ENCODE results near the gene PSD.

PSD gene

GRCh38 chr10:102426803-102427287 lies 8.3 kb upstream of the PSD start:
- no peak overlapping the region for H3K27ac ChIP-seq (ENCODE audit: low read length)
- H3K4me3 ChIP-seq (ENCODE audit: low read length in 2 of 2): no peak overlapping the region
- H3K27me3 ChIP-seq (ENCODE audit: control insufficient read depth in 1 of 2, insufficient read depth in 2 of 2, low read length in 2 of 2): no peaks in the 10 kb centered on the region
- peaks cover 23% of the 10 kb centered on the region for H3K4me1 ChIP-seq (ENCODE audit: control insufficient read depth, insufficient read depth, low read length)
- H3K9ac ChIP-seq (ENCODE audit: low read length in 2 of 2): no peak overlapping the region
- H3K9me3 ChIP-seq (ENCODE audit: control insufficient read depth in 2 of 2, low read length in 2 of 2): no peaks in the 10 kb centered on the region
- peaks cover 7 to 12% of the 10 kb centered on the region in 2 donors for H3K36me3 ChIP-seq (ENCODE audit: control insufficient read depth in 2 of 2, insufficient read depth in 2 of 2, low read length in 2 of 2)

DNA sequence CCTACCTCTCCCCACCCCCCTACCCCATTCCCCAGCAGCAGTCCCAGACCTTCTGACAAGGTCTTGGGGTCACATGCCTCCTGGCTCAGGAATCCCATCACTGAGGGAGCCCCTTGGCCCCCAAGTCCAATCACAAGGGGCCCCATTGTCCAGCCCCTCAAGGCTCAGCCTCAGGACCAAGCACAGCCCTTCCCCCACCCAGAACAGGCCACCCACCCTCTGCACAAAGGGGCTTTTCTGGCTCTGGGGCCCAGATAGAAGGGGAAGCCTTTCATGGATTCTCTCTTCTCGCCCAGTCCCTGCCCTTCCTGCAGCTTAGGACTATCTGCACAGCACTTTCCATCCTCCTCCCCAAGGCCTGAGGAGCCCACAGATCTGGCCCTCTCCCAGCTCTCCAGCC lies 6.9 kb upstream of the PSD start:
- no peaks in the 10 kb centered on the region for H3K9me3 ChIP-seq (ENCODE audit: control insufficient read depth in 2 of 2, low read length in 2 of 2)
- H3K9ac ChIP-seq (ENCODE audit: low read length in 2 of 2): no peak overlapping the region
- H3K36me3 ChIP-seq (ENCODE audit: control insufficient read depth in 2 of 2, insufficient read depth in 2 of 2, low read length in 2 of 2): peaks cover 7 to 12% of the 10 kb centered on the region in 2 donors
- no peak overlapping the region for H3K4me3 ChIP-seq (ENCODE audit: low read length in 2 of 2)
- H3K27me3 ChIP-seq (ENCODE audit: control insufficient read depth in 1 of 2, insufficient read depth in 2 of 2, low read length in 2 of 2): no peaks in the 10 kb centered on the region
- no peak overlapping the region for H3K27ac ChIP-seq (ENCODE audit: low read length)
- H3K4me1 ChIP-seq (ENCODE audit: control insufficient read depth, insufficient read depth, low read length): peaks cover 23% of the 10 kb centered on the region

DNA sequence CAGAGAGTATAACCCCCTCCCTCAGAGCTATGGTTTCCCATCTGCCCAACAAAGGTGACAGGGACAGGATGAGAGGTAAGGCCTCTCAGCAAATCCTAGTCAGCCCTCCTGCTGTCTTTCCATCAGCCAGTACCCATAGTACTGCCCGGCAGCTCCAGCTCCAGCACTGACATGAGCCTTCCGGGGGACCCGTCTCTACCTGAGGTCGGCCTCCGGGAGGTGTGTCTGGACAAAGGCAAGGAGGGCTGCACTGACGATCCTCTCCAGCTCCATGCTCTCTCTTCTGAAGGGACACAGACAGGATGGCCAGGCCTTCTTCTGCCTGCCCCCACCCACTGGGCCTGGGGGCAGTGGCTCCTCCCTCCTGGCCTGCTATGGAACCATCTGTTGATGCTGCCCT lies 6.3 kb upstream of the PSD start:
- Histone ChIP-seq H3K4me1 (ENCODE audit: control insufficient read depth, insufficient read depth, low read length) (peaks cover 28% of the 10 kb centered on the region), H3K36me3 (ENCODE audit: control insufficient read depth in 2 of 2, insufficient read depth in 2 of 2, low read length in 2 of 2) (peaks cover 7 to 12% of the 10 kb centered on the region in 2 donors), H3K9me3 (ENCODE audit: control insufficient read depth in 2 of 2, low read length in 2 of 2) (no peaks in the 10 kb centered on the region), H3K27me3 (ENCODE audit: control insufficient read depth in 1 of 2, insufficient read depth in 2 of 2, low read length in 2 of 2) (no peaks in the 10 kb centered on the region), H3K9ac (ENCODE audit: low read length in 2 of 2) (peak overlapping the region in 1 of 2 donors; percentile 21), H3K4me3 (ENCODE audit: low read length in 2 of 2) (no peak overlapping the region), H3K27ac (ENCODE audit: low read length) (no peak overlapping the region)

DNA sequence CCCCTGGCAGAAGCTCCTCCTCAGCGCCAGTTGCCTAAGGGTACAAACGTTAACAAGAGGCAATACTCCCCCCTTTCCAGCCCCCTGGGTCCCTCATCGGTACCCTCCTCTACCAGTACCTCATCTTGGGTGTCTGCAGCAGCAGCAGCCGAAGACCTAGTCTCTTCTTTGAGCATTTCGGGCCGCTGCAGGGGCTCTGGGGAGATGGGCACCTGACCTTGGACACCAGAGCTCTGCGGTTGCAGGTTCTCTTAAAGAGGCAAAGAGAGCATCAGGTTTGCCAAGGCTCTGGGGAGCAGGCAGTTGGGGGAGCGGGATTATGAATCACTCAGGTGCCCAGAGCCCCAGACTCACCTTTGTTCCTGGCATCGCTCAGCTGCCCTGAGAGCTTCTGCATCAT lies 5.6 kb upstream of the PSD start:
- Histone ChIP-seq H3K9me3 (ENCODE audit: control insufficient read depth in 2 of 2, low read length in 2 of 2) (no peaks in the 10 kb centered on the region), H3K4me3 (ENCODE audit: low read length in 2 of 2) (no peak overlapping the region), H3K27ac (ENCODE audit: low read length) (no peak overlapping the region), H3K4me1 (ENCODE audit: control insufficient read depth, insufficient read depth, low read length) (peaks cover 36% of the 10 kb centered on the region), H3K9ac (ENCODE audit: low read length in 2 of 2) (no peak overlapping the region), H3K36me3 (ENCODE audit: control insufficient read depth in 2 of 2, insufficient read depth in 2 of 2, low read length in 2 of 2) (peaks cover 7 to 12% of the 10 kb centered on the region in 2 donors), H3K27me3 (ENCODE audit: control insufficient read depth in 1 of 2, insufficient read depth in 2 of 2, low read length in 2 of 2) (no peaks in the 10 kb centered on the region)

GRCh38 chr10:102423372-102423968 lies 4.9 kb upstream of the PSD start:
- peaks cover under 1% of the 10 kb centered on the region in 2 donors for H3K27me3 ChIP-seq (ENCODE audit: control insufficient read depth in 1 of 2, insufficient read depth in 2 of 2, low read length in 2 of 2)
- H3K9ac ChIP-seq (ENCODE audit: low read length in 2 of 2): peak overlapping the region in 1 of 2 donors; percentile 13
- H3K4me1 ChIP-seq (ENCODE audit: control insufficient read depth, insufficient read depth, low read length): peaks cover 40% of the 10 kb centered on the region
- H3K27ac ChIP-seq (ENCODE audit: low read length): peak overlapping the region; percentile 46
- H3K36me3 ChIP-seq (ENCODE audit: control insufficient read depth in 2 of 2, insufficient read depth in 2 of 2, low read length in 2 of 2): peaks cover 7 to 12% of the 10 kb centered on the region in 2 donors
- no peaks in the 10 kb centered on the region for H3K9me3 ChIP-seq (ENCODE audit: control insufficient read depth in 2 of 2, low read length in 2 of 2)
- H3K4me3 ChIP-seq (ENCODE audit: low read length in 2 of 2): peak overlapping the region in 1 of 2 donors; percentile 15

- Histone ChIP-seq H3K27ac (ENCODE audit: low read length) (peak overlapping the region; percentile 95), H3K27me3 (ENCODE audit: control insufficient read depth in 1 of 2, insufficient read depth in 2 of 2, low read length in 2 of 2) (peaks cover 3 to 5% of the 10 kb centered on the region in 2 donors), H3K9me3 (ENCODE audit: control insufficient read depth in 2 of 2, low read length in 2 of 2) (no peaks in the 10 kb centered on the region), H3K36me3 (ENCODE audit: control insufficient read depth in 2 of 2, insufficient read depth in 2 of 2, low read length in 2 of 2) (peaks cover 7 to 12% of the 10 kb centered on the region in 2 donors), H3K4me3 (ENCODE audit: low read length in 2 of 2) (peak overlapping the region; percentile 90 to 91), H3K9ac (ENCODE audit: low read length in 2 of 2) (peak overlapping the region; percentile 77 to 98), H3K4me1 (ENCODE audit: control insufficient read depth, insufficient read depth, low read length) (peaks cover 40% of the 10 kb centered on the region)
Observed at GRCh38 chr10:102422545-102423129, 4.1 kb upstream of the PSD start.

- Histone ChIP-seq H3K36me3 (ENCODE audit: control insufficient read depth in 2 of 2, insufficient read depth in 2 of 2, low read length in 2 of 2) (peaks cover 7 to 12% of the 10 kb centered on the region in 2 donors), H3K4me3 (ENCODE audit: low read length in 2 of 2) (peak overlapping the region; percentile 90 to 91)
Observed at GRCh38 chr10:102421757-102422512, 3.4 kb upstream of the PSD start.

DNA sequence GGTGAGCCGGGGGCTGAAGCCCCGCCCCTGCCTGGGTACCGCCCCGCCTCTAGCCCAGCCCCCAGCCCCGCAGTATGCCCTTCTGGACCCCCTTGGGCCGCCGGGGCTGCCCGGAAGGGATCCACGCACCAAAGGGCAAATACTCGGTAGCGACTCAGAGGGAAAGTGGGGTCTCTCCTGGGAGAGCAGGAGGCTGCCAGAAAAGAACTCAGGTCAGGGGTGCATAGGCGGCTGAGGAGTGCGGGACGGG lies 2.8 kb upstream of the PSD start:
- Histone ChIP-seq H3K9ac (ENCODE audit: low read length in 2 of 2) (peak overlapping the region; percentile 77 to 98), H3K4me3 (ENCODE audit: low read length in 2 of 2) (peak overlapping the region; percentile 90 to 91), H3K4me1 (ENCODE audit: control insufficient read depth, insufficient read depth, low read length) (peaks cover 40% of the 10 kb centered on the region), H3K36me3 (ENCODE audit: control insufficient read depth in 2 of 2, insufficient read depth in 2 of 2, low read length in 2 of 2) (peaks cover 7 to 12% of the 10 kb centered on the region in 2 donors), H3K9me3 (ENCODE audit: control insufficient read depth in 2 of 2, low read length in 2 of 2) (no peaks in the 10 kb centered on the region), H3K27me3 (ENCODE audit: control insufficient read depth in 1 of 2, insufficient read depth in 2 of 2, low read length in 2 of 2) (peaks cover 10 to 13% of the 10 kb centered on the region in 2 donors), H3K27ac (ENCODE audit: low read length) (peak overlapping the region; percentile 95)

More at GRCh38 chr10:102421757-102422512, 3.4 kb upstream of the PSD start:
- peak overlapping the region; percentile 95 for H3K27ac ChIP-seq (ENCODE audit: low read length)
- peak overlapping the region; percentile 77 to 98 for H3K9ac ChIP-seq (ENCODE audit: low read length in 2 of 2)
- H3K27me3 ChIP-seq (ENCODE audit: control insufficient read depth in 1 of 2, insufficient read depth in 2 of 2, low read length in 2 of 2): peaks cover 8 to 10% of the 10 kb centered on the region in 2 donors
- peaks cover 40% of the 10 kb centered on the region for H3K4me1 ChIP-seq (ENCODE audit: control insufficient read depth, insufficient read depth, low read length)
- no peaks in the 10 kb centered on the region for H3K9me3 ChIP-seq (ENCODE audit: control insufficient read depth in 2 of 2, low read length in 2 of 2)

GRCh38 chr10:102420714-102421506 lies 2.3 kb upstream of the PSD start, which contains the start of gene FBXL15:
TSS of gene FBXL15 (plus strand) at chr10:102420836. CDS start at chr10:102421130, 294 bp downstream.
- no peaks in the 10 kb centered on the region for H3K9me3 ChIP-seq (ENCODE audit: control insufficient read depth in 2 of 2, low read length in 2 of 2)
- peaks cover 7 to 12% of the 10 kb centered on the region in 2 donors for H3K36me3 ChIP-seq (ENCODE audit: control insufficient read depth in 2 of 2, insufficient read depth in 2 of 2, low read length in 2 of 2)
- H3K27me3 ChIP-seq (ENCODE audit: control insufficient read depth in 1 of 2, insufficient read depth in 2 of 2, low read length in 2 of 2): peaks cover 15 to 18% of the 10 kb centered on the region in 2 donors
- peak within 1 kb of the TSS; percentile 90 to 91 for H3K4me3 ChIP-seq (ENCODE audit: low read length in 2 of 2)
- H3K4me1 ChIP-seq (ENCODE audit: control insufficient read depth, insufficient read depth, low read length): peaks cover 40% of the 10 kb centered on the region
- H3K9ac ChIP-seq (ENCODE audit: low read length in 2 of 2): peak within 1 kb of the TSS; percentile 77 to 98
- H3K27ac ChIP-seq (ENCODE audit: low read length): peak within 1 kb of the TSS; percentile 95

- Histone ChIP-seq H3K4me1 (ENCODE audit: control insufficient read depth, insufficient read depth, low read length) (peaks cover 40% of the 10 kb centered on the region), H3K36me3 (ENCODE audit: control insufficient read depth in 2 of 2, insufficient read depth in 2 of 2, low read length in 2 of 2) (peaks cover 7 to 12% of the 10 kb centered on the region in 2 donors), H3K9ac (ENCODE audit: low read length in 2 of 2) (peak overlapping the region; percentile 77 to 98), H3K4me3 (ENCODE audit: low read length in 2 of 2) (peak overlapping the region; percentile 90 to 91), H3K27me3 (ENCODE audit: control insufficient read depth in 1 of 2, insufficient read depth in 2 of 2, low read length in 2 of 2) (peaks cover 18 to 20% of the 10 kb centered on the region in 2 donors), H3K9me3 (ENCODE audit: control insufficient read depth in 2 of 2, low read length in 2 of 2) (no peaks in the 10 kb centered on the region), H3K27ac (ENCODE audit: low read length) (peak overlapping the region; percentile 95)
Observed at GRCh38 chr10:102420181-102420713, 1.7 kb upstream of the PSD start.
